OCI-LY1 (cell line): ENCODE measurements around the gene CBL.

Source experiments
- EZH2 ChIP-seq: fragments of 200-600 bp; sonication (generic), shearing (Covaris generic); IDR thresholded peaks from 2 replicates; pipeline ENCODE4 v1.8.0; 2017; ENCODE audit warnings: borderline replicate concordance, mixed run types, mild to moderate bottlenecking, antibody characterized with exemption, low read length, moderate library complexity, mixed read lengths
- TF ChIP-seq, protein P1 (sequence below): fragments of 200-600 bp; sonication (generic), shearing (Covaris generic); IDR thresholded peaks from 2 replicates; pipeline ENCODE4 v1.5.1; 2017; ENCODE audit warnings: mild to moderate bottlenecking, antibody characterized with exemption, low read length, moderate library complexity, mixed read lengths

DNA sequence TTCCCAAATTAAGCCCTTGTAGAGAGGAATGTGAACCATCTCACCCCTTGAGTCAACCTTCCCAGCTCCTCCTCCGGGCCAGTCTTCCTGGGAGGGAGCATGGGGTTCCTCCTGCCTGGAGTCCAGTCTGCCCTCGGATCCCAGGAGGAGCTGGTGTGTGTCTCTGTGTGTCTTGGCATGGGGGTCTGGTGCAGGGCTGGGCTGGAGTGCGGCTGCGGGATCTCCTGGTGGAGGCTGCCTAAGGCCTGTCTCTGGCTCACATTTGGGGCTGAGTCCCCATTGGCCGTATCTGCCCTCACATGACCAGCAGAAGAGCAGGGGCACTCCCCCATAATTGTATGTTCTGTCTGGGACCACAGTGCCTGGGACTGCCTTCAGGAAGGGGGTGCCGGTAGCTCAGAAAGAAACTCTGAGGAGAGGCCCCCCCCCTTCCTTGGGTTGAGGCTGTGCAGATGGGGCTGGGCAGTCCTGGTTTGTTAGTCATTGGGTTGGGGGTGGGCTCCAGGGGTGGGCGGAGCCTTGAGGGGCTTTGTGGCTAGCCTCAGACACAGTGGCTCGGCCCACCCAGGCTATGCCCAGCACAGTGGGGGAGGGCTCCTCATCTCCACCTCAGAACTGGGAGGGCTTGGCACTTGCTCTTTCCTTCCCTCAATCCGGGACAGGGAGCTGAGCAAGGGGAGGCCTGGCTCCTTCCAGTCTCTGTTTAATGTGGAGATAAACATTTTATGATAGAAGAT, 131.6 kb downstream of the CBL start:
- no peak for TF ChIP-seq EZH2
- TF ChIP-seq, protein P1, sequence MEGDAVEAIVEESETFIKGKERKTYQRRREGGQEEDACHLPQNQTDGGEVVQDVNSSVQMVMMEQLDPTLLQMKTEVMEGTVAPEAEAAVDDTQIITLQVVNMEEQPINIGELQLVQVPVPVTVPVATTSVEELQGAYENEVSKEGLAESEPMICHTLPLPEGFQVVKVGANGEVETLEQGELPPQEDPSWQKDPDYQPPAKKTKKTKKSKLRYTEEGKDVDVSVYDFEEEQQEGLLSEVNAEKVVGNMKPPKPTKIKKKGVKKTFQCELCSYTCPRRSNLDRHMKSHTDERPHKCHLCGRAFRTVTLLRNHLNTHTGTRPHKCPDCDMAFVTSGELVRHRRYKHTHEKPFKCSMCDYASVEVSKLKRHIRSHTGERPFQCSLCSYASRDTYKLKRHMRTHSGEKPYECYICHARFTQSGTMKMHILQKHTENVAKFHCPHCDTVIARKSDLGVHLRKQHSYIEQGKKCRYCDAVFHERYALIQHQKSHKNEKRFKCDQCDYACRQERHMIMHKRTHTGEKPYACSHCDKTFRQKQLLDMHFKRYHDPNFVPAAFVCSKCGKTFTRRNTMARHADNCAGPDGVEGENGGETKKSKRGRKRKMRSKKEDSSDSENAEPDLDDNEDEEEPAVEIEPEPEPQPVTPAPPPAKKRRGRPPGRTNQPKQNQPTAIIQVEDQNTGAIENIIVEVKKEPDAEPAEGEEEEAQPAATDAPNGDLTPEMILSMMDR, result no peak
